H1 (cell line): ENCODE data around the gene MCC. TPM values are rescaled to one million over a fixed set of nuclear protein-coding genes. Genes with fewer than 3 reads are reported as not detected.

Experiments
- CTCF ChIA-PET: fragments of 300-600 bp; sonication (Branson Sonifier 250); formaldehyde crosslinking; loops from one replicate; lab custom pipeline; 2021; ENCODE audit not compliant: partially characterized antibody; lab: Charles Lee
- POLR2A ChIA-PET: fragments of 300-600 bp; sonication (Branson Sonifier 250); formaldehyde crosslinking; loops from one replicate; lab custom pipeline; 2021; ENCODE audit warnings: inconsistent platforms; ENCODE audit not compliant: partially characterized antibody; lab: Charles Lee
- DNase-seq, 2 experiments: peaks; one replicate each; pipeline versions ENCODE4 v3.0.0 to v3.0.0-alpha.2; 2010 to 2022; ENCODE audit warnings: low spot score in 2 of 2, low read depth in 1 of 2, mixed read lengths in 1 of 2
- FAIRE-seq: peaks from 2 replicates; lab custom pipeline; 2011; peaks lifted over from hg19 to GRCh38; lab: Jason Lieb, UNC
- H2AFZ ChIP-seq: 2 replicates; pipeline ENCODE4 v1.8.1; 2012; ENCODE audit warnings: low read length, inconsistent platforms
- H2AK5ac ChIP-seq: 2 replicates; pipeline ENCODE4 v1.6.1; 2013; ENCODE audit warnings: low read depth, low read length
- H2BK120ac ChIP-seq: replicated peaks from 2 replicates; pipeline ENCODE3; 2013; ENCODE audit warnings: low read depth, low read length, inconsistent platforms
- H2BK12ac ChIP-seq: 2 replicates; pipeline ENCODE4 v1.6.1; 2013; ENCODE audit warnings: low read depth, low read length
- H2BK15ac ChIP-seq: 2 replicates; pipeline ENCODE4 v1.6.1; 2013; ENCODE audit warnings: low read length
- H2BK20ac ChIP-seq: 2 replicates; pipeline ENCODE4 v1.6.1; 2013; ENCODE audit warnings: low read length
- H2BK5ac ChIP-seq: 2 replicates; pipeline ENCODE4 v1.6.1; 2013; ENCODE audit warnings: low read depth, low read length
- H3K14ac ChIP-seq: 2 replicates; pipeline ENCODE4 v1.6.1; 2013; ENCODE audit warnings: inconsistent platforms; ENCODE audit not compliant: insufficient read length
- H3K18ac ChIP-seq: 2 replicates; pipeline ENCODE4 v1.6.1; 2013; ENCODE audit warnings: low read length; ENCODE audit errors: extremely low read depth
- H3K23ac ChIP-seq: 2 replicates; pipeline ENCODE4 v1.6.1; 2013; ENCODE audit warnings: inconsistent platforms; ENCODE audit not compliant: insufficient read length
- H3K23me2 ChIP-seq: 2 replicates; pipeline ENCODE4 v1.6.1; 2013; ENCODE audit warnings: low read depth, low read length
- H3K27ac ChIP-seq: 2 replicates; pipeline ENCODE4 v1.6.1; 2011; ENCODE audit warnings: low read depth, low read length, inconsistent platforms
- H3K27me3 ChIP-seq, 4 experiments: replicated peaks in 1 of 4; 1 replicate in 1 of 4; 2 replicates in 3 of 4; pipeline versions ENCODE4 v1.6.1 to v1.8.1; 2011 to 2013; ENCODE audit warnings: low read length in 3 of 4, mild to moderate bottlenecking in 3 of 4, inconsistent platforms in 2 of 4, mixed read lengths in 2 of 4, moderate library complexity in 1 of 4; ENCODE audit not compliant: control insufficient read depth in 3 of 4, insufficient read depth in 3 of 4; ENCODE audit errors: extremely low read depth in 1 of 4
- H3K36me3 ChIP-seq, 4 experiments: 2 replicates each; pipeline versions ENCODE4 v1.6.1 to v1.8.1; 2011 to 2013; ENCODE audit warnings: mild to moderate bottlenecking in 4 of 4, low read length in 3 of 4, moderate library complexity in 2 of 4, control low read depth in 1 of 4, inconsistent platforms in 1 of 4; ENCODE audit not compliant: insufficient read depth in 4 of 4, control insufficient read depth in 2 of 4
- H3K4ac ChIP-seq: replicated peaks from 2 replicates; pipeline ENCODE3; 2013; ENCODE audit warnings: low read length, low read depth, mixed read lengths, inconsistent platforms; ENCODE audit not compliant: insufficient read length
- H3K4me1 ChIP-seq, 4 experiments: replicated peaks in 1 of 4; 1 replicate in 1 of 4; 2 replicates in 3 of 4; pipeline versions ENCODE4 v1.6.1 to v1.8.1; 2011 to 2013; ENCODE audit warnings: low read length in 3 of 4, inconsistent platforms in 2 of 4, mixed read lengths in 1 of 4; ENCODE audit not compliant: insufficient read depth in 4 of 4, control insufficient read depth in 3 of 4
- H3K4me2 ChIP-seq, 2 experiments: 2 replicates each; pipeline versions ENCODE4 v1.6.1 to v1.8.1; 2011 to 2013; ENCODE audit warnings: low read depth in 2 of 2, low read length in 2 of 2, control low read depth in 1 of 2, inconsistent platforms in 1 of 2, mild to moderate bottlenecking in 1 of 2; ENCODE audit not compliant: insufficient read depth in 1 of 2
- H3K4me3 ChIP-seq, 4 experiments: fragments of 200-600, 300-600 bp in 1 of 4; sonication (generic), shearing (Covaris generic), sonication (Bioruptor Twin) in 1 of 4; 2 replicates each; pipeline versions ENCODE4 v1.5.1 to v1.8.1; 2011 to 2016; ENCODE audit warnings: low read length in 4 of 4, low read depth in 3 of 4, control low read depth in 2 of 4, inconsistent platforms in 2 of 4, mild to moderate bottlenecking in 2 of 4, mixed read lengths in 1 of 4, moderate library complexity in 1 of 4; ENCODE audit not compliant: insufficient read depth in 2 of 4; ENCODE audit errors: extremely low read depth in 1 of 4
- H3K56ac ChIP-seq: replicated peaks from 2 replicates; pipeline ENCODE3; 2013; ENCODE audit warnings: low read depth, mild to moderate bottlenecking, mixed read lengths, low read length, inconsistent platforms; ENCODE audit not compliant: insufficient read length
- H3K79me1 ChIP-seq: 2 replicates; pipeline ENCODE4 v1.6.1; 2013; ENCODE audit warnings: low read depth, low read length, control low read depth
- H3K79me2 ChIP-seq, 2 experiments: 2 replicates each; pipeline versions ENCODE4 v1.6.1 to v1.8.1; 2012 to 2013; ENCODE audit warnings: low read length in 2 of 2, mild to moderate bottlenecking in 2 of 2, inconsistent platforms in 1 of 2; ENCODE audit not compliant: insufficient read depth in 2 of 2, control insufficient read depth in 1 of 2
- H3K9ac ChIP-seq, 4 experiments: replicated peaks in 1 of 4; 1 replicate in 1 of 4; 2 replicates in 3 of 4; pipeline versions ENCODE4 v1.6.1 to v1.8.1; 2011 to 2013; ENCODE audit warnings: low read depth in 3 of 4, low read length in 3 of 4, control low read depth in 2 of 4, mild to moderate bottlenecking in 2 of 4, moderate library complexity in 2 of 4, inconsistent platforms in 1 of 4; ENCODE audit errors: extremely low read depth in 1 of 4
- H3K9me3 ChIP-seq, 2 experiments: 2 replicates each; pipeline versions ENCODE4 v1.6.1 to v1.8.1; 2012 to 2013; ENCODE audit warnings: mild to moderate bottlenecking in 2 of 2, moderate library complexity in 2 of 2, control low read depth in 1 of 2, inconsistent platforms in 1 of 2, low read depth in 1 of 2, low read length in 1 of 2, mixed read lengths in 1 of 2; ENCODE audit not compliant: insufficient read depth in 2 of 2
- H4K20me1 ChIP-seq, 2 experiments: replicated peaks in 1 of 2; 2 replicates each; pipeline versions ENCODE3 to v1.8.1; 2011 to 2013; ENCODE audit warnings: inconsistent platforms in 2 of 2, low read length in 2 of 2, mild to moderate bottlenecking in 1 of 2; ENCODE audit not compliant: insufficient read depth in 2 of 2, control insufficient read depth in 1 of 2
- H4K5ac ChIP-seq: 2 replicates; pipeline ENCODE4 v1.6.1; 2013; ENCODE audit warnings: low read length, low read depth, mixed read lengths, inconsistent platforms; ENCODE audit not compliant: insufficient read length
- H4K8ac ChIP-seq: 2 replicates; pipeline ENCODE4 v1.8.0; 2013; ENCODE audit warnings: mild to moderate bottlenecking, moderate library complexity, low read length, inconsistent platforms; ENCODE audit not compliant: insufficient read depth; ENCODE audit errors: extremely low read depth
- H4K91ac ChIP-seq: replicated peaks from 2 replicates; pipeline ENCODE3; 2013; ENCODE audit warnings: low read length, mixed read lengths, inconsistent platforms; ENCODE audit not compliant: insufficient read length
- ATF3 ChIP-seq: IDR thresholded peaks from 2 replicates; pipeline ENCODE4 v1.6.1; 2011; ENCODE audit warnings: low read depth, mild to moderate bottlenecking, low read length; ENCODE audit not compliant: insufficient read depth
- BCL11A ChIP-seq, 2 experiments: IDR thresholded peaks; one replicate each; pipeline ENCODE4 v1.6.1; 2011; ENCODE audit warnings: low read depth in 2 of 2, low read length in 2 of 2, mild to moderate bottlenecking in 2 of 2
- CHD1 ChIP-seq: IDR thresholded peaks from 2 replicates; pipeline ENCODE4 v1.6.1; 2012; ENCODE audit warnings: low read depth, low read length, improper control_type of control experiment
- HDAC6 ChIP-seq: IDR thresholded peaks from one replicate; pipeline ENCODE4 v1.7.1; 2012; ENCODE audit warnings: low read depth, mild to moderate bottlenecking, inconsistent platforms, low read length, moderate library complexity
- KDM4A ChIP-seq: IDR thresholded peaks from one replicate; pipeline ENCODE4 v1.7.1; 2012; ENCODE audit warnings: low read depth, mild to moderate bottlenecking, moderate library complexity, low read length, inconsistent platforms; ENCODE audit not compliant: severe bottlenecking
- NANOG ChIP-seq: IDR thresholded peaks from 2 replicates; pipeline ENCODE4 v1.6.1; 2011; ENCODE audit warnings: low read length, low read depth, mild to moderate bottlenecking, inconsistent platforms; ENCODE audit not compliant: insufficient read depth, poor library complexity, severe bottlenecking
- SIX5 ChIP-seq: IDR thresholded peaks from 2 replicates; pipeline ENCODE4 v1.6.1; 2011; ENCODE audit warnings: mild to moderate bottlenecking, low read depth, low read length
- SP1 ChIP-seq: IDR thresholded peaks from 2 replicates; pipeline ENCODE4 v1.6.1; 2011; ENCODE audit warnings: low read depth, low read length
- SP4 ChIP-seq: IDR thresholded peaks from 2 replicates; pipeline ENCODE4 v1.6.1; 2012; ENCODE audit warnings: low read length, inconsistent platforms
- TAF1 ChIP-seq: IDR thresholded peaks from 2 replicates; pipeline ENCODE4 v1.6.1; 2011; ENCODE audit warnings: mild to moderate bottlenecking, low read depth, low read length
- TBP ChIP-seq: IDR thresholded peaks from 2 replicates; pipeline ENCODE4 v1.6.1; 2011; ENCODE audit warnings: low read depth, low read length, improper control_type of control experiment
- USF2 ChIP-seq: IDR thresholded peaks from 2 replicates; pipeline ENCODE4 v1.6.1; 2011; ENCODE audit warnings: low read length, improper control_type of control experiment
- ZNF274 ChIP-seq: IDR thresholded peaks from 2 replicates; pipeline ENCODE4 v1.7.0; 2012; ENCODE audit warnings: low read length, borderline replicate concordance; ENCODE audit errors: extremely low read depth
- WGBS, 2 experiments: shearing (Covaris generic) in 1 of 2; methylation state at CpG; one replicate each; pipeline versions ENCODE4 v1.1.6 to v1.1.7; 2013 to 2015; ENCODE audit warnings: low lambda C conversion rate in 2 of 2, mixed read lengths in 2 of 2, inconsistent platforms in 1 of 2, low coverage in 1 of 2, missing lambda C conversion rate in 1 of 2; ENCODE audit not compliant: insufficient replicate concordance in 2 of 2, insufficient coverage in 1 of 2, insufficient read length in 1 of 2; ENCODE audit errors: extremely low coverage in 1 of 2, missing lambda C conversion rate in 1 of 2; 5-methylcytosine and 5-hydroxymethylcytosine counted together
- polyA plus RNA-seq, 7 experiments: library from polyadenylated mRNA; depleted of rRNA in 3 of 7; stranded (reverse) in 5 of 7; unstranded in 2 of 7; fragments of >200 nt in 5 of 7; fragments of 200-250 nt in 2 of 7; gene quantifications; 1 replicate in 5 of 7; 2 replicates in 1 of 7; 4 replicates in 1 of 7; pipeline versions ENCODE4 v1.2.1 to v1.2.3, GENCODE V29; 2011 to 2013; ENCODE audit warnings: missing spikeins in 2 of 7, mixed read lengths in 2 of 7
- total RNA-seq: library from RNA; stranded (reverse); fragmentation: NEBNext Ultra II Directional; extraction: Animal tissue kit (Norgen Biotek cat#: 25700); gene quantifications from 2 replicates; pipeline ENCODE4 v1.2.1, GENCODE V29; 2021

The MCC gene
- total and polyA plus RNA-seq, 2 of the 8 experiments (the other 6 are each of a cell fraction or from before 2014, with no cell fraction given): 2.6 to 18.3 TPM

GRCh38 chr5:113276001-113276400 is 212.3 kb downstream of the MCC start:
- no peak overlapping the region for H4K8ac ChIP-seq
- H4K20me1 ChIP-seq: no peaks in the 10 kb centered on the region
- H3K23ac ChIP-seq: no peak overlapping the region
- H3K23me2 ChIP-seq: no peaks in the 10 kb centered on the region
- no peak overlapping the region; the same call in 1 of the 2 replicates for H2BK12ac ChIP-seq
- peak overlapping the region; percentile 29; the same call in 1 of the 2 replicates for H3K18ac ChIP-seq
- H3K27ac ChIP-seq: no peak overlapping the region
- FAIRE-seq (no peak), DNase-seq (no peak)
- no peak overlapping the region for H3K14ac ChIP-seq
- H3K4me2 ChIP-seq: no peak overlapping the region
- H3K4me1 ChIP-seq: peaks cover 0 to 25% (median 14%) of the 10 kb centered on the region in 4 experiments; a peak in 5 of 7 replicates
- H3K56ac ChIP-seq: no peak overlapping the region
- CTCF ChIA-PET: interaction anchor here (0.6 to 1.8 kb wide), 7 partner anchors 8 to 230 kb away, joined by 3 to 7 read pairs (median 4); no protein-coding TSS in a partner anchor
- H3K79me1 ChIP-seq: 0 out of 2 replicates have a peak, but pooled peaks cover 5% of the 10 kb centered on the region
- no peaks in the 10 kb centered on the region for H3K27me3 ChIP-seq
- peak overlapping the region; percentile 68; the same call in 1 of the 2 replicates for H2BK5ac ChIP-seq
- no peak overlapping the region for H3K4me3 ChIP-seq
- peak overlapping the region; percentile 82 for H4K5ac ChIP-seq
- peak overlapping the region; percentile 67 for H4K91ac ChIP-seq
- H3K4ac ChIP-seq: no peak overlapping the region
- H2AK5ac ChIP-seq: no peak overlapping the region
- H3K36me3 ChIP-seq: no peaks in the 10 kb centered on the region
- no peak overlapping the region for H2BK15ac ChIP-seq
- H3K9me3 ChIP-seq: no peaks in the 10 kb centered on the region
- WGBS, 2 experiments: 65% methylated on average over 2 of the region's 2 CpGs; no CpG with 5 or more reads in 1 of the 2 experiments
- POLR2A ChIA-PET: no interaction called here
- H2AFZ ChIP-seq: no peak overlapping the region
- no peak overlapping the region for H2BK20ac ChIP-seq
- no peak overlapping the region; a peak in 1 of 7 replicates for H3K9ac ChIP-seq
- no peak overlapping the region for H2BK120ac ChIP-seq
- no peak for TF ChIP-seq SIX5
- no peak for TF ChIP-seq CHD1
- TF ChIP-seq KDM4A: no peak
- no peak for TF ChIP-seq USF2
- TF ChIP-seq SP4: no peak
- TF ChIP-seq HDAC6: no peak
- no peak for TF ChIP-seq ZNF274
- TF ChIP-seq TBP: no peak
- no peak for TF ChIP-seq TAF1
- no peak for TF ChIP-seq SP1
- TF ChIP-seq ATF3: no peak
- TF ChIP-seq BCL11A (IDR thresholded peaks at IDR 0.05; ENCODE audit: low read depth in 2 of 2, low read length in 2 of 2): no peak
- TF ChIP-seq NANOG: no peak
- H3K79me2 ChIP-seq: peaks cover 6 to 69% of the 10 kb centered on the region in 2 experiments
